ENCODE measurements around the gene ADGRE1.

The ADGRE1 gene

GRCh38 chr19:6876748-6877147 is 10.6 kb upstream of the ADGRE1 start:
- no peak for DNase-seq

GRCh38 chr19:6877766-6878165 is 9.6 kb upstream of the ADGRE1 start:
- DNase-seq = no peak

- no peak for DNase-seq
Measured at GRCh38 chr19:6886277-6886897, 992 bp upstream of the ADGRE1 start.

GRCh38 chr19:6888967-6889366 is 1.6 kb downstream of the ADGRE1 start:
- DNase-seq = no peak

- no peak for DNase-seq
Measured at GRCh38 chr19:6890401-6890913, 3.1 kb downstream of the ADGRE1 start.

GRCh38 chr19:6890938-6891337 is 3.6 kb downstream of the ADGRE1 start:
- DNase-seq = peak; percentile 71

- no peak for DNase-seq
Measured at GRCh38 chr19:6891761-6892385, 4.5 kb downstream of the ADGRE1 start.

- DNase-seq = no peak
Measured at GRCh38 chr19:6894313-6894712, 6.9 kb downstream of the ADGRE1 start.

GRCh38 chr19:6903446-6903845 is 16.1 kb downstream of the ADGRE1 start:
- DNase-seq = no peak

GRCh38 chr19:6906559-6907060 is 19.2 kb downstream of the ADGRE1 start:
- DNase-seq = no peak

- no peak for DNase-seq
Measured at GRCh38 chr19:6911523-6911922, 24.1 kb downstream of the ADGRE1 start.

GRCh38 chr19:6914321-6914720 is 26.9 kb downstream of the ADGRE1 start:
- no peak for DNase-seq

- DNase-seq = no peak
Measured at GRCh38 chr19:6916952-6917351, 29.6 kb downstream of the ADGRE1 start.

GRCh38 chr19:6925386-6925785 is 38.0 kb downstream of the ADGRE1 start:
- DNase-seq = no peak

GRCh38 chr19:6925801-6926751 is 38.7 kb downstream of the ADGRE1 start:
- peak; percentile 15 for DNase-seq

GRCh38 chr19:6930190-6930589 is 42.8 kb downstream of the ADGRE1 start:
- no peak for DNase-seq

- DNase-seq = no peak
Measured at GRCh38 chr19:6935069-6935468, 47.7 kb downstream of the ADGRE1 start.

GRCh38 chr19:6935618-6936017 is 48.2 kb downstream of the ADGRE1 start:
- DNase-seq = no peak

GRCh38 chr19:6945733-6946132 is 58.4 kb downstream of the ADGRE1 start:
- DNase-seq = no peak

GRCh38 chr19:6947745-6948144 is 60.4 kb downstream of the ADGRE1 start:
- peak; percentile 39 for DNase-seq

- DNase-seq = no peak
Measured at GRCh38 chr19:6948884-6949283, 61.5 kb downstream of the ADGRE1 start.

- no peak for DNase-seq
Measured at GRCh38 chr19:6952956-6953355, 65.6 kb downstream of the ADGRE1 start.

- no peak for DNase-seq
Measured at GRCh38 chr19:6955082-6955481, 67.7 kb downstream of the ADGRE1 start.
